HEK293 (cell line): ENCODE measurements around the gene MORC1.

Experiments used
- CTCF ChIA-PET: fragments of 350-600 bp; formaldehyde crosslinking; extraction: SDS; loops from one replicate; lab custom pipeline; 2021; ENCODE audit warnings: antibody characterized with exemption; lab: Yijun Ruan, JAX
- POLR2A ChIA-PET: fragments of 300-600 bp; formaldehyde crosslinking; extraction: SDS; loops from one replicate; lab custom pipeline; 2020; ENCODE audit warnings: antibody characterized with exemption, inconsistent platforms; lab: Yijun Ruan, JAX
- H3K27ac ChIP-seq: fragments of 200-500 bp; sonication (Bioruptor generic); 2 replicates; pipeline ENCODE4 v1.5.1; 2014; ENCODE audit warnings: low read depth, low read length, control low read depth, inconsistent platforms; ENCODE audit errors: extremely low read depth
- H3K36me3 ChIP-seq, 2 experiments: fragments of 200-500 bp in 1 of 2; sonication (Bioruptor generic) in 1 of 2; 1 replicate in 1 of 2; 2 replicates in 1 of 2; pipeline ENCODE4 v1.5.1; 2014 to 2017; ENCODE audit warnings: inconsistent platforms in 2 of 2, low read length in 2 of 2; ENCODE audit not compliant: control insufficient read depth in 2 of 2, insufficient read depth in 1 of 2
- H3K4me1 ChIP-seq: fragments of 200-500 bp; sonication (Bioruptor generic); 2 replicates; pipeline ENCODE4 v1.5.1; 2014; ENCODE audit warnings: mild to moderate bottlenecking, low read length, inconsistent platforms; ENCODE audit not compliant: control insufficient read depth, insufficient read depth
- H3K4me3 ChIP-seq: 2 replicates; pipeline ENCODE4 v1.5.1; 2011; ENCODE audit warnings: low read depth, mild to moderate bottlenecking, control low read depth, low read length, moderate library complexity
- H3K9me3 ChIP-seq: fragments of 200-500 bp; sonication (Bioruptor generic); 2 replicates; pipeline ENCODE4 v1.5.1; 2014; ENCODE audit warnings: low read depth, low read length, inconsistent platforms; ENCODE audit not compliant: control insufficient read depth, insufficient read depth
- GLI2 ChIP-seq: fragments of 450-650 bp; formaldehyde crosslinking; IDR thresholded peaks from 2 replicates; pipeline ENCODE4; 2017; ENCODE audit warnings: missing biosample characterization, missing genetic modification characterization, low read depth, borderline replicate concordance
- HOXA7 ChIP-seq: sonication (generic); formaldehyde crosslinking; IDR thresholded peaks from 2 replicates; pipeline ENCODE4 v1.8.1; 2022; ENCODE audit warnings: missing genetic modification reagents, borderline replicate concordance
- KLF1 ChIP-seq: fragments of 450-650 bp; formaldehyde crosslinking; IDR thresholded peaks from 2 replicates; pipeline ENCODE4 v1.5.1; 2016; ENCODE audit warnings: missing biosample characterization, missing genetic modification characterization
- KLF9 ChIP-seq: fragments of 450-650 bp; formaldehyde crosslinking; IDR thresholded peaks from 2 replicates; pipeline ENCODE4 v1.5.1; 2016; ENCODE audit warnings: missing biosample characterization, missing genetic modification characterization, low read depth
- OSR2 ChIP-seq: fragments of 450-650 bp; formaldehyde crosslinking; IDR thresholded peaks from 2 replicates; pipeline ENCODE4 v1.5.1; 2016; ENCODE audit warnings: missing biosample characterization, missing genetic modification characterization
- REPIN1 ChIP-seq: fragments of 450-650 bp; formaldehyde crosslinking; IDR thresholded peaks from 2 replicates; pipeline ENCODE4 v1.5.1; 2017; ENCODE audit warnings: missing biosample characterization, missing genetic modification characterization, low read depth
- SALL2 ChIP-seq: fragments of 450-650 bp; formaldehyde crosslinking; IDR thresholded peaks from 2 replicates; pipeline ENCODE4 v1.5.0; 2017; ENCODE audit warnings: missing biosample characterization, mild to moderate bottlenecking, missing genetic modification characterization, borderline replicate concordance
- SCRT1 ChIP-seq: fragments of 450-650 bp; formaldehyde crosslinking; IDR thresholded peaks from 2 replicates; pipeline ENCODE4 v1.5.1; 2016; ENCODE audit warnings: missing biosample characterization, missing genetic modification characterization, borderline replicate concordance
- SETDB1 ChIP-seq: IDR thresholded peaks from one replicate; pipeline ENCODE4 v1.6.1; 2017; ENCODE audit warnings: mild to moderate bottlenecking, low read length, moderate library complexity, mixed read lengths; ENCODE audit not compliant: insufficient read length
- WT1 ChIP-seq: fragments of 450-650 bp; formaldehyde crosslinking; IDR thresholded peaks from 2 replicates; pipeline ENCODE4 v1.5.1; 2016; ENCODE audit warnings: missing biosample characterization, missing genetic modification characterization
- YY2 ChIP-seq: fragments of 450-650 bp; formaldehyde crosslinking; IDR thresholded peaks from 2 replicates; pipeline ENCODE4 v1.5.1; 2016; ENCODE audit warnings: missing biosample characterization, missing genetic modification characterization
- ZBTB20 ChIP-seq: fragments of 450-650 bp; formaldehyde crosslinking; IDR thresholded peaks from 2 replicates; pipeline ENCODE4 v1.5.1; 2016; ENCODE audit warnings: missing biosample characterization, missing genetic modification characterization
- ZEB2 ChIP-seq: fragments of 450-650 bp; formaldehyde crosslinking; IDR thresholded peaks from 2 replicates; pipeline ENCODE4 v1.5.1; 2016; ENCODE audit warnings: missing biosample characterization, missing genetic modification characterization
- ZFHX2 ChIP-seq: fragments of 450-650 bp; formaldehyde crosslinking; conservative IDR thresholded peaks from 2 replicates; pipeline ENCODE4 v1.5.1; 2016; ENCODE audit warnings: missing biosample characterization, missing genetic modification characterization
- ZFP69B ChIP-seq: fragments of 450-650 bp; formaldehyde crosslinking; IDR thresholded peaks from 2 replicates; pipeline ENCODE4 v1.5.1; 2016; ENCODE audit warnings: missing biosample characterization, missing genetic modification characterization
- ZIC2 ChIP-seq: fragments of 450-650 bp; formaldehyde crosslinking; IDR thresholded peaks from 2 replicates; pipeline ENCODE4 v1.5.1; 2016; ENCODE audit warnings: missing biosample characterization, missing genetic modification characterization
- ZNF148 ChIP-seq: fragments of 450-650 bp; formaldehyde crosslinking; IDR thresholded peaks from 2 replicates; pipeline ENCODE4 v1.5.0; 2017; ENCODE audit warnings: missing biosample characterization, missing genetic modification characterization, borderline replicate concordance
- ZNF155 ChIP-seq: fragments of 450-650 bp; formaldehyde crosslinking; IDR thresholded peaks from 2 replicates; pipeline ENCODE4 v1.5.1; 2016; ENCODE audit warnings: missing biosample characterization, missing genetic modification characterization
- ZNF169 ChIP-seq: fragments of 450-650 bp; formaldehyde crosslinking; IDR thresholded peaks from 2 replicates; pipeline ENCODE4 v1.5.1; 2016; ENCODE audit warnings: missing biosample characterization, missing genetic modification characterization
- ZNF221 ChIP-seq: fragments of 450-650 bp; formaldehyde crosslinking; IDR thresholded peaks from 2 replicates; pipeline ENCODE4 v1.5.1; 2017; ENCODE audit warnings: missing biosample characterization, missing genetic modification characterization, borderline replicate concordance
- ZNF311 ChIP-seq: fragments of 450-650 bp; formaldehyde crosslinking; IDR thresholded peaks from 2 replicates; pipeline ENCODE4 v1.5.1; 2017; ENCODE audit warnings: missing biosample characterization, missing genetic modification characterization, borderline replicate concordance
- ZNF394 ChIP-seq: fragments of 450-650 bp; formaldehyde crosslinking; IDR thresholded peaks from 2 replicates; pipeline ENCODE4 v1.5.1; 2016; ENCODE audit warnings: missing biosample characterization, missing genetic modification characterization, mild to moderate bottlenecking, moderate library complexity, borderline replicate concordance
- ZNF449 ChIP-seq: fragments of 450-650 bp; formaldehyde crosslinking; IDR thresholded peaks from 2 replicates; pipeline ENCODE4 v1.5.1; 2017; ENCODE audit warnings: missing biosample characterization, mild to moderate bottlenecking, missing genetic modification characterization, moderate library complexity
- ZNF529 ChIP-seq: fragments of 450-650 bp; formaldehyde crosslinking; IDR thresholded peaks from 2 replicates; pipeline ENCODE4 v1.5.1; 2017; ENCODE audit warnings: missing genetic modification characterization, missing biosample characterization; ENCODE audit not compliant: insufficient replicate concordance
- ZNF544 ChIP-seq: fragments of 450-650 bp; formaldehyde crosslinking; IDR thresholded peaks from 2 replicates; pipeline ENCODE4 v1.5.0; 2017; ENCODE audit warnings: missing biosample characterization, missing genetic modification characterization
- ZNF600 ChIP-seq: fragments of 450-650 bp; formaldehyde crosslinking; IDR thresholded peaks from 2 replicates; pipeline ENCODE4 v1.5.1; 2016; ENCODE audit warnings: missing biosample characterization, missing genetic modification characterization
- ZNF624 ChIP-seq: fragments of 450-650 bp; formaldehyde crosslinking; IDR thresholded peaks from 2 replicates; pipeline ENCODE4 v1.5.1; 2017; ENCODE audit warnings: missing biosample characterization, missing genetic modification characterization
- ZNF629 ChIP-seq: fragments of 450-650 bp; formaldehyde crosslinking; IDR thresholded peaks from 2 replicates; pipeline ENCODE4 v1.5.1; 2017; ENCODE audit warnings: missing biosample characterization, missing genetic modification characterization
- ZNF645 ChIP-seq: fragments of 450-650 bp; formaldehyde crosslinking; IDR thresholded peaks from 2 replicates; pipeline ENCODE4; 2016; ENCODE audit warnings: missing biosample characterization, missing genetic modification characterization
- ZNF701 ChIP-seq: fragments of 450-650 bp; formaldehyde crosslinking; IDR thresholded peaks from 2 replicates; pipeline ENCODE4 v1.5.1; 2016; ENCODE audit warnings: missing biosample characterization, missing genetic modification characterization
- ZNF704 ChIP-seq: fragments of 450-650 bp; formaldehyde crosslinking; IDR thresholded peaks from 2 replicates; pipeline ENCODE4 v1.5.1; 2016; ENCODE audit warnings: missing biosample characterization, missing genetic modification characterization

Gene MORC1

GRCh38 chr3:109131276-109131675 is 13.3 kb upstream of the MORC1 start:
- CTCF ChIA-PET = no interaction called here

GRCh38 chr3:109127553-109127952 is 9.6 kb upstream of the MORC1 start:
- POLR2A ChIA-PET = no interaction called here
- CTCF ChIA-PET = no interaction called here
- H3K4me3 ChIP-seq = no peak overlapping the region

More at GRCh38 chr3:109131276-109131675, 13.3 kb upstream of the MORC1 start:
- Histone ChIP-seq H3K4me1 (no peaks in the 10 kb centered on the region), H3K27ac (no peak overlapping the region), H3K9me3 (no peaks in the 10 kb centered on the region), H3K36me3 (no peaks in the 10 kb centered on the region), H3K4me3 (no peak overlapping the region)
- TF ChIP-seq SCRT1 (tag by site-specific recombination) = no peak
- TF ChIP-seq ZNF704 = no peak
- no peak for TF ChIP-seq ZNF701
- no peak for TF ChIP-seq REPIN1 (tag by site-specific recombination)
- no peak for TF ChIP-seq ZNF645 (tag by site-specific recombination)
- TF ChIP-seq ZEB2 (tag by site-specific recombination) = no peak
- no peak for TF ChIP-seq HOXA7 (CRISPR knock-in tag)
- POLR2A ChIA-PET = no interaction called here

GRCh38 chr3:109125902-109126301 is 8.0 kb upstream of the MORC1 start:
- Histone ChIP-seq H3K4me1 (no peaks in the 10 kb centered on the region), H3K36me3 (no peaks in the 10 kb centered on the region), H3K9me3 (no peaks in the 10 kb centered on the region), H3K4me3 (no peak overlapping the region), H3K27ac (no peak overlapping the region)
- POLR2A ChIA-PET = no interaction called here
- CTCF ChIA-PET = no interaction called here
- TF ChIP-seq SALL2 (tag by site-specific recombination) = no peak
- no peak for TF ChIP-seq ZNF148 (tag by site-specific recombination)
- TF ChIP-seq ZNF529 (tag by site-specific recombination) = no peak
- TF ChIP-seq ZNF169 (tag by site-specific recombination) = no peak
- TF ChIP-seq ZNF155 (tag by site-specific recombination) = no peak

More at GRCh38 chr3:109127553-109127952, 9.6 kb upstream of the MORC1 start:
- H3K27ac ChIP-seq = no peak overlapping the region
- no peaks in the 10 kb centered on the region for H3K4me1 ChIP-seq
- H3K36me3 ChIP-seq = no peaks in the 10 kb centered on the region
- H3K9me3 ChIP-seq = no peaks in the 10 kb centered on the region
- TF ChIP-seq ZNF544 (tag by site-specific recombination) (no peak), ZNF600 (tag by site-specific recombination) (no peak), ZBTB20 (tag by site-specific recombination) (no peak), ZNF221 (tag by site-specific recombination) (no peak), ZNF311 (tag by site-specific recombination) (no peak), ZNF629 (tag by site-specific recombination) (no peak), OSR2 (tag by site-specific recombination) (no peak), ZFHX2 (tag by site-specific recombination) (no peak), KLF9 (tag by site-specific recombination) (no peak), ZFP69B (tag by site-specific recombination) (no peak), KLF1 (tag by site-specific recombination) (no peak), ZNF449 (no peak), GLI2 (tag by site-specific recombination) (no peak), ZIC2 (tag by site-specific recombination) (no peak), ZNF394 (tag by site-specific recombination) (no peak), ZNF624 (tag by site-specific recombination) (no peak), WT1 (tag by site-specific recombination) (no peak), REPIN1 (tag by site-specific recombination) (no peak), YY2 (tag by site-specific recombination) (no peak), SETDB1 (no peak)
